Heart left ventricle (tissue), 16 donors: ENCODE results near the gene NOSTRIN. TPM values are rescaled to one million over a fixed set of nuclear protein-coding genes. Genes with fewer than 3 reads are reported as not detected.

Source experiments
- ATAC-seq, 4 donors: fragments of 200-7000 bp; cut with Tn5 transposase; one replicate each; pipeline ENCODE4 v1.9.1; 2020 to 2022; ENCODE audit warnings: moderate library complexity in 4 of 4, mild to moderate bottlenecking in 3 of 4, moderate number of reproducible peaks in 1 of 4
- DNase-seq, 5 donors: peaks; one replicate each; pipeline ENCODE4 v3.0.0-alpha.2; 2020
- H3K27ac ChIP-seq, 12 donors: fragments of 200-600 bp; sonication (generic) in 4 of 12; one replicate each; pipeline versions ENCODE4 v1.5.0 to v1.8.0; 2016 to 2022; ENCODE audit warnings: mild to moderate bottlenecking in 2 of 12
- H3K27me3 ChIP-seq, 9 donors: fragments of 200-600 bp; sonication (generic) in 2 of 9; one replicate each; pipeline versions ENCODE4 v1.5.1 to v1.8.0; 2016 to 2022; ENCODE audit warnings: mild to moderate bottlenecking in 3 of 9
- H3K36me3 ChIP-seq, 9 donors: fragments of 200-600 bp; sonication (generic) in 2 of 9; one replicate each; pipeline versions ENCODE4 v1.5.0 to v1.8.0; 2018 to 2022; ENCODE audit warnings: mild to moderate bottlenecking in 2 of 9
- H3K4me1 ChIP-seq, 12 donors: fragments of 200-600 bp; sonication (generic) in 4 of 12; one replicate each; pipeline versions ENCODE4 v1.5.0 to v1.8.0; 2016 to 2022; ENCODE audit warnings: mild to moderate bottlenecking in 3 of 12
- H3K4me3 ChIP-seq, 12 donors: fragments of 200-600 bp; sonication (generic) in 4 of 12; one replicate each; pipeline versions ENCODE4 v1.5.0 to v1.8.0; 2017 to 2022; ENCODE audit warnings: mild to moderate bottlenecking in 9 of 12, moderate library complexity in 4 of 12
- H3K9me3 ChIP-seq, 12 donors: fragments of 200-600 bp; sonication (generic) in 4 of 12; one replicate each; pipeline versions ENCODE4 v1.5.0 to v1.8.0; 2016 to 2022; ENCODE audit warnings: mild to moderate bottlenecking in 1 of 12
- POLR2A ChIP-seq, 2 donors: fragments of 450-650 bp; IDR thresholded peaks; one replicate each; pipeline ENCODE4 v1.6.1; 2017; ENCODE audit warnings: antibody characterized with exemption in 2 of 2, mild to moderate bottlenecking in 2 of 2, moderate library complexity in 2 of 2
- WGBS, 4 donors: extraction: QIAGEN DNeasy Blood & Tissue Kit in 2 of 4; methylation state at CpG; one replicate each; pipeline versions ENCODE4 v1.1.5 to v1.1.7; 2013 to 2018; 5-methylcytosine and 5-hydroxymethylcytosine counted together
- intact Hi-C, 10 donors: fragments of 100-400 bp; cut with DNase I; formaldehyde crosslinking; loops; one replicate each; pipeline versions ENCODE4 v1.11.1 to v1.14.2; 2022
- polyA plus RNA-seq, 2 donors: library from polyadenylated mRNA; stranded (reverse); fragments of 200-250 nt; gene quantifications; one replicate each; pipeline ENCODE4 v1.2.3, GENCODE V29; 2013
- total RNA-seq, 9 donors: library from RNA; depleted of rRNA in 2 of 9; stranded (reverse); fragments of >200 nt in 2 of 9; fragmentation: NEBNext Ultra II Directional in 3 of 9; extraction: Animal tissue kit (Norgen Biotek cat#: 25700) in 3 of 9; gene quantifications; one replicate each; pipeline versions ENCODE4 v1.1.0 to v1.2.4, GENCODE V29; 2016 to 2023
- TF ChIP-seq, protein P1 (sequence below), 12 donors: fragments of 200-600 bp; sonication (generic) in 4 of 12; IDR thresholded peaks; one replicate each; pipeline versions ENCODE4 v1.5.0 to v1.8.0; 2018 to 2022; ENCODE audit warnings: antibody characterized with exemption in 12 of 12, mild to moderate bottlenecking in 5 of 12
- donor health status: ischemic (EF 13 %, LVEDD 7.1; RV severe dilation, severe dysfunction).
- donor health status: healthy with polysubstance abuse.
- donor health status: DM: no; HTN: yes; CAD: no.
- donor health status: DM: no; HTN: no; CAD: no.
- donor health status: ischemic (EF 25% LVEDD 6.9; RV normal size, moderate dysfunction).
- donor health status: ischemic (EF 25% LVEDD 5.7; RV mildly dilated, moderate dysfunction).
- donor health status: healthy.
- donor health status: DM: yes; HTN: yes; CAD: no.
- donor health status: ischemic (EF 35%, LVEDD 5.7; RV mildly dilated, moderate dysfunction).
- donor health status: nonischemic (EF 11% LVEDD 7.7; RV severe dilation, severe dysfunction).
- donor health status: DM: yes; HTN: yes; CAD: no.
- donor health status: PGD.
- donor health status: ischemic (EF 29% LVEDD 5.4; RV normal size, mild dysfunction).
- donor health status: nonischemic (EF 23%, LVEDD 6.1; RV moderate dilation, normal function).

NOSTRIN gene
- total and polyA plus RNA-seq, 11 donors, result 8.2 to 19.1 (median 10.1) TPM

DNA sequence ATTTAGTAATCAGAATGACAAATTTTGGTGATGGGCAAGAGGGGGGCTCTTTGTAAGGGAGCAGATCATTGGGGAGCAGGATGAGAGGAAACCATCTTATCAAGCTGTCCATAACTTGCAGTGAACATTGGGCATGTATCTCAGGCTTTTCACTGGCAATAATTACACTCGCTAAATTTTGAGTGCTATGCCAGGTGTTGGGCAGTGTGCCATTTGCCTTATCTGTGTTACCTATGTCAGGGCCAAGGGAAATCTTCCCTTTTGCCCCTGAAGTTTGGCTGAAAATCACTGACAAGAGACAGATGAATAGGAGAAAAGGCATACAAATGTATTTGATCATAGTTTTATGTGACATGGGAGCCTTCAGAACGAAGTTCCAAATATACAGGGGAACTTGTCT, 39.0 kb downstream of the NOSTRIN start:
- H3K36me3 ChIP-seq, result peaks cover 0 to 71% (median 12%) of the 10 kb centered on the region in 9 donors
- intact Hi-C loops, result loop anchor here in 1 of 10 donors (10.0 kb wide), 1 partner anchor 67 kb away; no protein-coding TSS in a partner anchor
- H3K27me3 ChIP-seq, result no peaks in the 10 kb centered on the region
- ATAC-seq (no peak), DNase-seq (no peak)
- WGBS, 4 donors, result 62 to 80% (median 67%) methylated on average over 2 of the region's 2 CpGs
- H3K4me1 ChIP-seq, result peaks cover 0 to 4% (median 0%) of the 10 kb centered on the region in 12 donors
- TF ChIP-seq, protein P1, sequence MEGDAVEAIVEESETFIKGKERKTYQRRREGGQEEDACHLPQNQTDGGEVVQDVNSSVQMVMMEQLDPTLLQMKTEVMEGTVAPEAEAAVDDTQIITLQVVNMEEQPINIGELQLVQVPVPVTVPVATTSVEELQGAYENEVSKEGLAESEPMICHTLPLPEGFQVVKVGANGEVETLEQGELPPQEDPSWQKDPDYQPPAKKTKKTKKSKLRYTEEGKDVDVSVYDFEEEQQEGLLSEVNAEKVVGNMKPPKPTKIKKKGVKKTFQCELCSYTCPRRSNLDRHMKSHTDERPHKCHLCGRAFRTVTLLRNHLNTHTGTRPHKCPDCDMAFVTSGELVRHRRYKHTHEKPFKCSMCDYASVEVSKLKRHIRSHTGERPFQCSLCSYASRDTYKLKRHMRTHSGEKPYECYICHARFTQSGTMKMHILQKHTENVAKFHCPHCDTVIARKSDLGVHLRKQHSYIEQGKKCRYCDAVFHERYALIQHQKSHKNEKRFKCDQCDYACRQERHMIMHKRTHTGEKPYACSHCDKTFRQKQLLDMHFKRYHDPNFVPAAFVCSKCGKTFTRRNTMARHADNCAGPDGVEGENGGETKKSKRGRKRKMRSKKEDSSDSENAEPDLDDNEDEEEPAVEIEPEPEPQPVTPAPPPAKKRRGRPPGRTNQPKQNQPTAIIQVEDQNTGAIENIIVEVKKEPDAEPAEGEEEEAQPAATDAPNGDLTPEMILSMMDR (IDR thresholded peaks at IDR 0.05), result no peak
- no peak for TF ChIP-seq POLR2A (IDR thresholded peaks at IDR 0.05)
- H3K9me3 ChIP-seq, result no peaks in the 10 kb centered on the region
- H3K4me3 ChIP-seq, result no peak overlapping the region
- H3K27ac ChIP-seq, result no peak overlapping the region

DNA sequence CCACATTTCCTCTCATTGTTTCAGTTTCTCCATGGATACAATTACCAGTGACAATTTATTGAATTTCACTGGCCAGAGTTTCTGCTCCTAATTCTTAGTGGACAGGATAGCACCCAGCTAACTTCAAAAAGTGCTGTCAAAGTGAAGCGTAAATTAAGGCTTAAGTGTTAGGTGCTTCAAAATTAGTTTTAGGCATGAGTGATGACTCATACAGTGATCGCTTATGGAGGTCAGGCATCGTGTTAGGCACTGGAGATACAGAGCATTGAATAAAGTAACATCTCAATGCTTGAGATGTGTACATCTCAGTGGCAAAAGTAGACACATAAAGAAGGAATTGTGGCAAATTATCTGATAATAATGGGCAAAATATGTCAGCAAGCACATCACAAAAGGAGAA, 40.8 kb downstream of the NOSTRIN start:
- TF ChIP-seq, protein P1 (IDR thresholded peaks at IDR 0.05), result no peak
- TF ChIP-seq POLR2A (IDR thresholded peaks at IDR 0.05), result no peak
- Histone ChIP-seq H3K27ac (no peak overlapping the region), H3K9me3 (no peaks in the 10 kb centered on the region), H3K4me1 (peaks cover 0 to 4% (median 0%) of the 10 kb centered on the region in 12 donors), H3K36me3 (peaks cover 0 to 54% (median 8%) of the 10 kb centered on the region in 9 donors), H3K27me3 (no peaks in the 10 kb centered on the region), H3K4me3 (no peak overlapping the region)
- no peak for ATAC-seq
- intact Hi-C loops, result loop anchor here in 1 of 10 donors (10.0 kb wide), 1 partner anchor 68 kb away; no protein-coding TSS in a partner anchor
- DNase-seq, result no peak
- 89 to 96% (median 93%) methylated on average over 3 of the region's 3 CpGs for WGBS, 4 donors

DNA sequence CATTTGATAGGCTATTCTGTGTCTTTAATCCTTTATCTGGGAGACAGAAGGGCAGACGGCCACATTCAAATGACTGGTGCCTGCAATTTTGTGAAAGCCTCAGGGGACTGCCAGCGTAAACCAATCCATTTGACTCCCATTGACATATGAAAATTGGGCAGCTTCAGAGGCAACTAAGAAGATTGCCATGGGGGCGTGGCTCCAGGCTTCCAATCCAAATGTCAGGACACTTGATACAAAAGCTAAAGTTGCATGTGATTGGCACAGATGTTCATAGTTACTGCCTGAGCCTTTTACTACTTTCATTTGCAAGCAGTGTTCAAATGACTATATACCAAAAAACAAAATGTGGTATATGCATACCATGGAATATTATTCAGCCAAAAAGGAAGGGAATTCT, 45.8 kb downstream of the NOSTRIN start:
- WGBS, 4 donors, result 78 to 91% (median 89%) methylated on average over 3 of the region's 3 CpGs
- TF ChIP-seq POLR2A (IDR thresholded peaks at IDR 0.05), result no peak
- TF ChIP-seq, protein P1 (IDR thresholded peaks at IDR 0.05), result no peak
- intact Hi-C loops, result loop anchor here in 2 of 10 donors (5.0 to 10.0 kb wide), 2 partner anchors 71 to 73 kb away; no protein-coding TSS in a partner anchor

DNA sequence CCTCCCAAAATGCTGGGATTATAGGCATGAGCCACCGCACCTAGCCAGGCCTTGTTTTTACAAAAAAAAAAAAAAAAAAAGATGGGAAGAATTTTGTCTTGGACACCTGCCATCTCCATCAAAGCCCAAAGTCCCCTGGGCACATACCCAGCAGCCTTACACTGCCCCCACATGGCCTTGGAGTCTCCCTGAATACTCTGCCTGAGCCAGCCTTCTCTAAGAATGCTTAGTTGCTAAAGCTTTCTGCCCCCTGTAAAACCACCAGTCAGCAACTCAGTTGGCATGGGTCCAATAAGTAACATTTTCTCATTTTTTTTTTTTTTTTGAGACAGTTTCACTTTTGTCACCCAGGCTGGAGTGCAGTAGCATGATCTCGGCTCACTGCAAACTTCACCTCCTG, 47.2 kb downstream of the NOSTRIN start:
- TF ChIP-seq POLR2A (IDR thresholded peaks at IDR 0.05), result no peak
- TF ChIP-seq, protein P1 (IDR thresholded peaks at IDR 0.05), result peak; percentile 21 to 55 (median 34)
- no peak overlapping the region for H3K27ac ChIP-seq
- ATAC-seq (peak in 3 of 4 donors; percentile 56 to 82 (median 72)), DNase-seq (peak in 3 of 5 donors; percentile 26 to 50 (median 39))
- no peak overlapping the region for H3K4me3 ChIP-seq
- intact Hi-C loops, result loop anchor here in 8 of 10 donors (1.0 to 10.0 kb wide), 5 partner anchors 72 to 77 kb away; no protein-coding TSS in a partner anchor
- no peaks in the 10 kb centered on the region for H3K9me3 ChIP-seq
- no peaks in the 10 kb centered on the region for H3K4me1 ChIP-seq
- no peaks in the 10 kb centered on the region for H3K27me3 ChIP-seq
- H3K36me3 ChIP-seq, result peaks cover 0 to 46% (median 13%) of the 10 kb centered on the region in 9 donors
- 65 to 71% (median 66%) methylated on average over 2 of the region's 2 CpGs for WGBS, 4 donors

More for the DNA sequence above, 45.8 kb downstream of the NOSTRIN start:
- Histone ChIP-seq H3K9me3 (no peaks in the 10 kb centered on the region), H3K27me3 (no peaks in the 10 kb centered on the region), H3K27ac (no peak overlapping the region), H3K4me1 (no peaks in the 10 kb centered on the region), H3K36me3 (peaks cover 0 to 49% (median 13%) of the 10 kb centered on the region in 9 donors), H3K4me3 (no peak overlapping the region)
- ATAC-seq (no peak), DNase-seq (no peak)
